Cerebellar nuclear complex (tissue), 1 donor: ENCODE measurements around the gene SLC35F6.

Experiments used
- DNase-seq, 2 experiments: peaks; one replicate each; lab custom pipeline; 2025; lab: John Stamatoyannopoulos, UW

The SLC35F6 gene

GRCh38 chr2:26764078-26764887 lies at the start of gene SLC35F6:
Gene SLC35F6, plus strand, starts transcription at chr2:26764284. Its CDS starts 66 bp downstream, at chr2:26764350.
- peak in 1 of 2 experiments; percentile 18 for DNase-seq

GRCh38 chr2:26715528-26716270 lies 48.4 kb upstream of the SLC35F6 start:
- DNase-seq = no peak

- no peak for DNase-seq
Measured at GRCh38 chr2:26716340-26716739, 47.7 kb upstream of the SLC35F6 start.

GRCh38 chr2:26716769-26717168 lies 47.3 kb upstream of the SLC35F6 start:
- no peak for DNase-seq

- DNase-seq = peak in 1 of 2 experiments; percentile 62
Measured at GRCh38 chr2:26717362-26717761, 46.7 kb upstream of the SLC35F6 start.

GRCh38 chr2:26718949-26719686 lies 45.0 kb upstream of the SLC35F6 start:
- no peak for DNase-seq

DNA sequence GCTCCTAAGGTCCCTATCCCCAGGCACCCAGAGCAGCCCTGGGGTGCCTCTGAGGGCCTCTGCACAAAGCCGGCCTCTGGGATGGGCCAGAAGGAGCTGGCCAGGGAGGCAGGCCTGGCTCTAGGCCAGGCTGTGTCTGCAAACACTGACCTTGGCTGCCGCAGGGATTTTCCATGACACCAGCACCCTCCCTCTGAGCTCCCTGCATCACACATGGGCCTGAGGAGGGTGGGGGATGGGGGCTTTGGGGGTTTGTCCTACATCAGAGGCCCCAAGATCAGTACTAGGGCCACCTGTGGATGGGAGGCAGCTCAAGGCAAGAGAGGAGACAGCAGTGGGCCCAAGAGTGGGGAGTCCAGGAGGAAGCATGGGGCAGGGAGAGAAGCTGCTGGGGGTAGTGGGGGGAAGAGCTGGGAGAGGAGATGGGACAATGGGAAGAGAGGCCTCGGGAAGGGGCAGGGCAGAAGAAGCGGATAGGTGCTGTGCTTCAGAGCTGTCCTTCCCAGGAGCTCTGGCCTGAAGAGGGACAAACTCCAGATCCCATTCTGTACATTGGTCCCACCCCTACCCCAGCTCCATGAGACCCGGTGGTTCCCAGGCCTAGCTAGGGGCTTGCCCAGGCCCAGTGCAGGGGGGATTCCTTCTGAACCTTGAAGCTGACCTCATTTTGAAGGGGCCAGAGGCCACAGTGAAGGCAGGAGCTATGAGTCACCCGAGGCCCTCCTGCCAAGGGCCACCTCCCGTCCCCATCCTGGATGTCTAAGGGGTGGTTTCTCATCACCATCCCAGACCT lies 43.6 kb upstream of the SLC35F6 start:
- no peak for DNase-seq

DNA sequence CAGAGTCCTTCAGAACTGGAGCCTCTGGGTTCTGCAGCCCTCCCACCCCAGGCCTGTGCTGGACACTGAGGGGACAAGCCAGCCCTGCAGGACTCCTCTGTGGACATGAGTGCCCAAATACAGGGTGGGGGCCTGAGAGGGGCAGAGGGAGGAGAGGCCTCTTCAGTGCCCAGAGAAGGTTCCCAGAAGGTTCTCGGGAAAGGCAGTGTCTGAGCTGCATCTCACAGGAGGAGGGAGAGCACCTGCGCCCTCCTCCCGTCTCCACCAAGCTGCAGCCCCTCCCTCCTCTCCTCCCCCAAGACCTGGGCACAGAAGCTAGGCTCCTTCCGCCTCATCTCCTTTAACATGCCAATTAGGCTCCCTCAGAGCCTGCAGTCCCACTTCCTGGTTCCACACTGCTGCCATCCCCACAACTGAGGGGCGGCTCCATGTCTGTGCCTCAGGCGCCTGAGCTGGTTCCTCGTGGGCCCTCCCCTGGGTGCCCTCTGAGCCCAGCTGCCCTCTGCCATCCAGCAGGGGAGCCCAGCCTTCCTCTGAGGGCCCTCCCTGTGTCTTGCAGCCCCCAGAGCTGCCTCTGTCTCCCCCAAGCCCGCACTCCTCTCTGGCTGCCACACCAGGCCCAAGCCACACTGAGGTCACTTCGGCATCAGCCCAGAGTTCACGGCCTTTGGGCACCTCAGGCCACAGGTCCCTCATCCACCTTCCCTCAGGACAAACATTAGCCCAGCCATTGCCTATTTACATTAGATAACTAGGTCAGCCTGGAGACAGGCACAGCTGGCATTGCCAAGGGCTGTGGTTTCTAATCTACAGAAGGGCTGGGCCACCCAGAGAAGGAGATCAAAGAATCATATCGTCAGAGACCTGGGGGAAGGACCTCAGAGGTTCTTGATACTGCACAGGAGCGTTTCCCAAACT lies 42.7 kb upstream of the SLC35F6 start:
- no peak for DNase-seq

DNA sequence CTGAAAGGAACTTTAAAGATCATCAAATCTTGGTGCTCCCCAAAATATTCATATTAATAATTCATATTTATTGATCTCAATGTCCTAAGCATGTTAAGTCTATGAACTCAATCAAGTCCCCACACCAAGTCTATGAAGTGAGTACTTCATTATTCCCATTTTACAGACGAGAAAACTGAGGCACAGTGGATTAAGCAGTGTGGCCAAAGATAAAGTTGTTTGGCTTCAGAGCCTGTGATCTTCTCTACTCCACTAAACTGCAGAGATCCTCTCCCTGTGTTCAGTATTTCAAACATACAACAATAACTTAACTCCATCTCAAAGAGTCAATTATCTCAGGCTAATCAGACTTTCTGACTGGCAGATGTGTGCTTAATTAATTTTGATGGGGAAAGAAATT lies 41.8 kb upstream of the SLC35F6 start:
- DNase-seq = no peak

DNA sequence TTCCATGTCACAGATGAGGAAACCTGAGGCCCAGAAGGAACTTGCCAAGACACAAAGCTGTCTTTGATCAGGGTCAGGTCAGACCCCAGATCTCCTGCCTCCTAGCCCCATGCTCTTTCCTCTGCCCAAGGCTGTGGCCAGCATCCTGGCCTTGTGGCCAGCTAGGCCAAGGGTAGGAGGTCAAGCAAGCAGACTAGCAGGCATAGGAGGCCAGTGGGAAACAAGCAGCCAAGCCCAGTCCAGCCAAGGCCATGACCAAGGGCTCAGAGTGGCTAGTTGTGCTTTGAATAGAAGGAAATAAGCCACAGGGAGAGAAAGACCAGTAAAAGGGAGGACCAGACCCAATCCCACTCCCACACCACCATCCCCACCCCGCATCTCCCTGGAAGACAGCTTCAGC lies 41.2 kb upstream of the SLC35F6 start:
- no peak for DNase-seq

DNA sequence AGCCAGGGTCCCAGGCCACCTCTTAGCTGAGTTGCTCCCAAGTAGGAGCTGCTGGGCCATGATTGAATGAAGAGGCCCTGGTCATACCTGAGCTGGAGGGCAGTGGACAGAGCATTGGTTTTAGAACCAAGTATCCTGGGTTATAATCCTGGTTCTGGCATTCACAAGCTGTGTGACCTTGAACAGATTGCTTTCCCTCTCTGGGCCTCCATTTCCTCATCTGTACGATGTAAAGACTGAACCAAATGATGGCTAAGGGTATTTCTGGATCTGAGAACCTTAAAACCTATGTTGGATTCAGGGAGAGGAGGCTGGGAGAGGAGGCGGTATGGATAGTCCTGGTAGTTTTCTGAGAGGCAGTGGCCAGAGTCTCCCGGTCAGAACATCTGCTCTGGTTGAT lies 40.6 kb upstream of the SLC35F6 start:
- no peak for DNase-seq

- no peak for DNase-seq
Measured at GRCh38 chr2:26723991-26724750, 39.9 kb upstream of the SLC35F6 start.

- no peak for DNase-seq
Measured at GRCh38 chr2:26724784-26725520, 39.1 kb upstream of the SLC35F6 start.

GRCh38 chr2:26725521-26725820 lies 38.6 kb upstream of the SLC35F6 start:
- DNase-seq = no peak

DNA sequence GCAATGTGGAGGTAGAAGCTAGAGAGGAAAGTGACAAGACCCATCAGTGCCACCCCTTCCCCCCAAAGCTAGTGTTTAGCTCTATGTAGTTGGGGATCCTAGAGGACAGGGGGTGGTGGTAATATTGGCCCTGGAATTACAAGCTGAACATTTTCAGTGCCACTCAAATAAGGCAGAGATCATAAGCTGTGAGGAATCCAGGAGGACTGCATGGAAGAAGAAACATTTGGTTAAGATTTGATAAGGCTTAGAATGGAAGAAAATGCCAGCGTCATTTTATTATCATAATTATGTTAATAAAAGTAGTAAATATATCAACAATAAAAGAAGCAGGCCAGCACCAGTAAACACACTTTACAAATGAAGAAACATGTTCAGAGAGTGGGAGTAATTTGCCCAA lies 37.9 kb upstream of the SLC35F6 start:
- DNase-seq = no peak

- DNase-seq = no peak
Measured at GRCh38 chr2:26727641-26728561, 36.2 kb upstream of the SLC35F6 start.

DNA sequence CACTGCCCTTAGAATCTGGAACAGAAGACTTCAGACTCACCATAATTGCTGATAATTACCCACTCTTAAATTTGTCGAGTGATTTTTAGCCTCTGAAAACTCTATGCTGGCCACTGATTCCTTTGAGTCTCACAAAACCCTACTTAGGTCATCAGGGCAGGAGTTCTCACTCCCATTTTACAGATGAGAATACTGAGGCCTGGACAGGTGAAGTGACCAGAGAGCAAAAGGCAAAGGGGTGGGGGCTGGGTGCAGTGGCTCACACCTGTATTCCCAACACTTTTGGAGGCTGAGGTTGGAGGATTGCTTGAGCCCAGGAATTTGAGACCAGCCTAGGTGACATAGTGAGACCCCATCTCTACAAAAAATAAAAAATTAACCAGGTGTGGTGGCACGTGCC lies 34.8 kb upstream of the SLC35F6 start:
- no peak for DNase-seq
